Gastroesophageal sphincter (tissue), 3 donors: Measurements from ENCODE around the gene PRKRA.

ENCODE experiments used
- POLR2AphosphoS5 ChIP-seq: sonication (generic); formaldehyde crosslinking; IDR thresholded peaks from one replicate; pipeline ENCODE4 v1.6.1; 2017; ENCODE audit warnings: antibody characterized with exemption
- TF ChIP-seq, protein P1 (sequence below), 4 experiments: fragments of 200-600 bp in 2 of 4; fragments of 450-650 bp in 2 of 4; sonication (generic) in 1 of 4; IDR thresholded peaks; one replicate each; pipeline ENCODE4 v1.5.1; 2017 to 2019; ENCODE audit warnings: antibody characterized with exemption in 4 of 4, mild to moderate bottlenecking in 2 of 4, moderate library complexity in 2 of 4

GRCh38 chr2:178425255-178425827 is 25.6 kb downstream of the PRKRA start:
- TF ChIP-seq, protein P1, sequence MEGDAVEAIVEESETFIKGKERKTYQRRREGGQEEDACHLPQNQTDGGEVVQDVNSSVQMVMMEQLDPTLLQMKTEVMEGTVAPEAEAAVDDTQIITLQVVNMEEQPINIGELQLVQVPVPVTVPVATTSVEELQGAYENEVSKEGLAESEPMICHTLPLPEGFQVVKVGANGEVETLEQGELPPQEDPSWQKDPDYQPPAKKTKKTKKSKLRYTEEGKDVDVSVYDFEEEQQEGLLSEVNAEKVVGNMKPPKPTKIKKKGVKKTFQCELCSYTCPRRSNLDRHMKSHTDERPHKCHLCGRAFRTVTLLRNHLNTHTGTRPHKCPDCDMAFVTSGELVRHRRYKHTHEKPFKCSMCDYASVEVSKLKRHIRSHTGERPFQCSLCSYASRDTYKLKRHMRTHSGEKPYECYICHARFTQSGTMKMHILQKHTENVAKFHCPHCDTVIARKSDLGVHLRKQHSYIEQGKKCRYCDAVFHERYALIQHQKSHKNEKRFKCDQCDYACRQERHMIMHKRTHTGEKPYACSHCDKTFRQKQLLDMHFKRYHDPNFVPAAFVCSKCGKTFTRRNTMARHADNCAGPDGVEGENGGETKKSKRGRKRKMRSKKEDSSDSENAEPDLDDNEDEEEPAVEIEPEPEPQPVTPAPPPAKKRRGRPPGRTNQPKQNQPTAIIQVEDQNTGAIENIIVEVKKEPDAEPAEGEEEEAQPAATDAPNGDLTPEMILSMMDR (IDR thresholded peaks at IDR 0.05) = no peak
- TF ChIP-seq POLR2AphosphoS5 = no peak
